HG02610 (cell line): ENCODE data around the gene ING1.
"Not testable (repeated sequence)": the region's sequence is repeated elsewhere in the genome, so short reads cannot be mapped to it uniquely, and the experiment has no call there.

Source experiments
- ATAC-seq: cut with Tn5 transposase; IDR thresholded peaks from one replicate; pipeline ENCODE4 v1.9.1; 2021; ENCODE audit warnings: mild to moderate bottlenecking, moderate library complexity; ENCODE audit not compliant: unreplicated experiment

Gene ING1, protein sequence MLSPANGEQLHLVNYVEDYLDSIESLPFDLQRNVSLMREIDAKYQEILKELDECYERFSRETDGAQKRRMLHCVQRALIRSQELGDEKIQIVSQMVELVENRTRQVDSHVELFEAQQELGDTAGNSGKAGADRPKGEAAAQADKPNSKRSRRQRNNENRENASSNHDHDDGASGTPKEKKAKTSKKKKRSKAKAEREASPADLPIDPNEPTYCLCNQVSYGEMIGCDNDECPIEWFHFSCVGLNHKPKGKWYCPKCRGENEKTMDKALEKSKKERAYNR

DNA sequence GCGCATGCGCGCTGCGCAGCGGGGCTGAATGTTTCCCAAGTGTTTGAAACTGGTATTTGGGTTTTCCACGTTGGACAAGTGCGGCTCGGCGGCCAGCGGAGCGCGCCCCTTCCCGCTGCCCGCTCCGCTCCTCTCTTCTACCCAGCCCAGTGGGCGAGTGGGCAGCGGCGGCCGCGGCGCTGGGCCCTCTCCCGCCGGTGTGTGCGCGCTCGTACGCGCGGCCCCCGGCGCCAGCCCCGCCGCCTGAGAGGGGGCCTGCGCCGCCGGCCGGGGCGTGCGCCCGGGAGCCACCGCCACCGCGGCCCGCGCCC lies at the start of gene ING1:
TSS of gene ING1 (plus strand) at position 59 of the 311 bp plus-strand sequence. CDS start 450 bp downstream, outside the sequence.
- no peak for ATAC-seq

- ATAC-seq: no peak
Observed at GRCh38 chr13:110664041-110664440, 49.5 kb upstream of the ING1 start.

DNA sequence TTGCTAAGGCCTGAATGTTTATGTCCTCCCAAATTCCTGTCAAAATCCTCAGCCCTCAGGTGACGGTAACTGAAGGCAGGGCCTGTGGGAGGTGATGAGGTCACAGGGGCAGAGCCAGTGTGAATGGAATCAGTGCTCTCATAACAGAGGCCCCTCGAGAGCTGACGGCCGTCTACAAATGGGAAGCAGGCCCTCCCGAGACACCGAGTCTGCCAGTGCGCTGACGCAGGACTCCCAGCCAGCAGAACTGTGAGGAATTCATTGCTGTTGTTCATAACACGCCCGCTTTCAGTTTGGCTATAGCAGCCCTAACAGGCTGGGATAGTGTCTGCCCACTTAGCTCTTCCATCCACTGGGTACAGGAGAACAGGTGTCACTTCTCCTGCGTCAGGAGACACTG lies 48.8 kb upstream of the ING1 start:
- no peak for ATAC-seq

GRCh38 chr13:110665491-110666254 lies 47.8 kb upstream of the ING1 start:
- ATAC-seq: no peak

GRCh38 chr13:110666255-110666533 lies 47.3 kb upstream of the ING1 start:
- ATAC-seq: no peak

DNA sequence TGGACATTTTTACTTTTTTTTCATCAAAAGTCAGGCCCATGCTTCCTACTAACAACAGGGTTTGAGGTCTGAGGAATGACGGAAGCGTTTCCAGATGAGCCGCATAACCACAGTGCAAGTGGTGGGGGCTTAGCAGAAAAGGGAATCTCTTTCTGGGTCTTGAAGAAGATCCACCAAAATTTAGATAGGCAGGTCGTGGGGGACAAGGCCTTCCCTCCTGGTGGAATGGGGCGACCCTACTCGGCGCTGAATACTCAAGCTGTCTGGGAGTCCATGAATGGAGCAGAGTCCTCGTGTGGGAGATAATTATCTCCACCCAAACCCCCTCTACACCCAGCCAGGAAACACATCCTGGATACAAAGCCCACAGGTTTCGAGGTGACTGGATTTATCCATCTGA lies 44.5 kb upstream of the ING1 start:
- ATAC-seq: no peak

GRCh38 chr13:110669814-110670213 lies 43.7 kb upstream of the ING1 start:
- not testable (repeated sequence) for ATAC-seq

DNA sequence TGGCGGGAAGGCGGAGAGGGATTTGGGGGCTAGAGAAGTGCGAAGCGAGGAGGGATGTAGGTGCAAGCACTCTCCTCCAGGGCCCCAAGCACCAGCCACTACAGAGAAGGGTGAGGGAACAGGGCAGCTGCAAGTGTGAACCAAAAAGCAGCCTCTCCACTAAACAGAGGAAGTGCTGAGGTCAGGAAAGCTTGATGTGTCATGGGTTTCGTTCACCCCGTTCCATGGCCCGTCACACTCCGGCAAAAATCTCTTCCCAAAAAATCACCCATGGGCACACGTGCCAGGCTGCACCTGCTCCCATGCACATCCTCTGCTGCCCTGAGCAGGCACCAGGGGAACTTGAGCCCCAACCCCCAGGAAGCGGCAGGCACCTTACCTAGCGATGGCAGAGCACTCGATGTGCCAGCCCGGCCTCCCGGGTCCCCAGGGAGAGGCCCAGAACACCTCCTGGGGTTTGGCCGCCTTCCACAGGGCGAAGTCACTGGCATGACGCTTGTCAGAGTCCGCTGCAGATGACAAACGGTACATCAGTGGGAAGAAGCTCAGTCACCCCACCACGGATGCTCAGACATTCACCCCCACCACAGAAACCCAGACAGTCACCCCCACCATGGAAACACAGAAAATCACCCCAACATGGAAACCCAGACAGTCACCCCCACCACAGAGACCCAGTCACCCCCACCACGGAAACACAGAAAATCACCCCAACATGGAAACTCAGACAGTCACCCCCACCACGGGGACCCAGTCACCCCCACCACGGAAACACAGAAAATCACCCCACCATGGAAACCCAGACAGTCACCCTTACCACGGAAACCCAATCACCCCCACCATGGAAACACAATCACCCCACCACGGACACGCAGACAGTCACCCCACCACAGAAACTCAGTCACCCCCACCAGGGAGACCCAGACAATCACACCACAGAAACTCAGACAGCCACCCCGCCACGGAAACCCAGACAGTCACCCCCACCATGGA lies 36.6 kb upstream of the ING1 start:
- ATAC-seq: peak; percentile 73

- ATAC-seq: no peak
Observed at GRCh38 chr13:110677731-110678545, 35.6 kb upstream of the ING1 start.

GRCh38 chr13:110680852-110681251 lies 32.6 kb upstream of the ING1 start:
- ATAC-seq: no peak

GRCh38 chr13:110681868-110682550 lies 31.5 kb upstream of the ING1 start:
- no peak for ATAC-seq

GRCh38 chr13:110682746-110683145 lies 30.8 kb upstream of the ING1 start:
- no peak for ATAC-seq

DNA sequence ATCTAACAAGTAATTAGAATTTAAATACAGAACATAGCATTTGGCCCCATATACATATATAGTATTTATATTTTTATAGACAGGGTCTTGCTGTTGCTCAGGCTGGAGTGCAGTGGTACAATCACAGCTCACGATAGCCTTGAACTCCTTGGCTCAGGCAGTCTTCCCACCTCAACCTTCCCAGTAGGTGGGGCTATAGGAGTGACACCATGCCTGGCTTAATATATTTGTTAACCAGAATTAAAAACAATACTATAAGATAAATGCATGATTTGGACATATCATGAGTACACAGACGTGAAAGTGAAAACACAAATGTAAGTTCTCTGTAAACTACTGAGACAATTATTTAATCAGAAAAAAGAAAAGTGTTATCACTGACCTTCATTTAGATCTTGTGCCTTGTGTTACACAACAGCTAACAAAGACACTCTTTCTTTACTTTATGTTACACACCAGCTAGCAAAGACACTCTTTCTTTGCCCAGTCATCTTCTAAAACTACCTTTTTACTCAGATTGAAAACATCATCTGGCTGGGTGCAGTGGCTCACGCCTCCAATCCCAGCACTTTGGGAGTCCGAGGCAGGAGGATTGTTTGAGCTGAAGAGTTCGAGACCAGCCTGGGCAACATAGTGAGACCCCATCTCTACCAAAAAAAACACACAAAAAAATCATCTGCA lies 30.2 kb upstream of the ING1 start:
- no peak for ATAC-seq

- no peak for ATAC-seq
Observed at GRCh38 chr13:110683921-110684320, 29.6 kb upstream of the ING1 start.

- no peak for ATAC-seq
Observed at GRCh38 chr13:110684388-110685056, 29.0 kb upstream of the ING1 start.

DNA sequence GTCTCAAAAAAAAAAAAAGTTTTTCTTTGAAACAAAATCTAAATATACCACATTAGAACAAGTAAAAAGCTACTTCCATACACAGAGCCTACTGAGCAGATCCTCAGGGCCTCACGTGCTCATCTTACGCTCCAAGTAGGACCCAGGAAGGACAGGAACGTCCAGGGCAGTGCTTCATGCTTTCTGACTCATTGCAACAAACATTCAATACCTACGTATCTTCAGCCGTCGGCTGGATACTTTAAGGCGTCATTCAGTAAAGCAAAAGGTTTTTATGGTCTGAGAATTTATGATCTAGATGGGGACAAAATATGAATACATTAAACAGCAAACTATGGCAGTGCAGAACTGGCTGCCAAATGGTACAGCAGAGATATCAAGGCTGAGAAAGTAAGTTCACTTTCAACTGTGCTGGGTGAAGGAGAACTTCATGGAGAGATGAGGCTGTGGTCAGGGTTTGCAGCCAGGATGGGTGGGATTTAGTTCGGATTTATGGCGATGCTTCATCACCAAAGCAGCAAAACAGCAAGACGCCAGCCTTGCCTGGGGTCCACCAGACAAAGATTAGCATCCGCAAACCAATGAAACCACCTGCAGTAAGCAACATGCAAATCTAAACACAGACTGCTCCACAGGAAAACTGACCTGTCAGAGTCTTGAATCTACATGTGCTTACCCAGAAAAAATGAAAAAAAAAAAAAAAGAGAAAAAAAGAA lies 28.0 kb upstream of the ING1 start:
- no peak for ATAC-seq

- ATAC-seq: no peak
Observed at GRCh38 chr13:110687736-110688135, 25.8 kb upstream of the ING1 start.

- no peak for ATAC-seq
Observed at GRCh38 chr13:110689041-110689440, 24.5 kb upstream of the ING1 start.
